ENCODE results near the gene OTUD5.
A peak's percentile ranks its signal among the peaks of the same experiment; 100 is the strongest.

OTUD5 gene

GRCh38 chrX:48920718-48921104, 36.7 kb downstream of the OTUD5 start:
- DNase-seq (ENCODE audit: extremely low spot score): no peak
- POLR2A ChIA-PET: interaction anchor here (0.6 kb wide), 2 partner anchors 14 to 19 kb away, joined by 3 to 5 read pairs; no protein-coding TSS in a partner anchor
- TF ChIP-seq CTCF (IDR thresholded peaks at IDR 0.05; ENCODE audit: control extremely low read depth, extremely low read depth, low read depth, missing control alignments): no peak
- CTCF ChIA-PET: interaction anchor here (0.7 to 0.8 kb wide), 2 partner anchors 20 to 25 kb away, joined by 4 read pairs; no protein-coding TSS in a partner anchor

GRCh38 chrX:48919947-48920717, 37.3 kb downstream of the OTUD5 start:
- TF ChIP-seq CTCF (IDR thresholded peaks at IDR 0.05; ENCODE audit: control extremely low read depth, extremely low read depth, low read depth, missing control alignments): no peak
- no peak for DNase-seq (ENCODE audit: extremely low spot score)
- ChIA-PET POLR2A (interaction anchor here (0.6 to 1.1 kb wide), 3 partner anchors 13 to 20 kb away, joined by 3 to 5 read pairs (median 3); no protein-coding TSS in a partner anchor), CTCF (interaction anchor here (0.7 to 1.0 kb wide), 3 partner anchors 17 to 26 kb away, joined by 4 read pairs; no protein-coding TSS in a partner anchor)

- POLR2A ChIA-PET: interaction anchor here (1.1 to 1.8 kb wide), 2 partner anchors 18 to 19 kb away, joined by 3 to 5 read pairs; no protein-coding TSS in a partner anchor
- no peak for TF ChIP-seq CTCF (IDR thresholded peaks at IDR 0.05; ENCODE audit: control extremely low read depth, extremely low read depth, low read depth, missing control alignments)
- CTCF ChIA-PET: interaction anchor here (1.0 kb wide), 1 partner anchor 17 kb away, joined by 4 read pairs; no protein-coding TSS in a partner anchor
- no peak for DNase-seq (ENCODE audit: extremely low spot score)
Observed at GRCh38 chrX:48919360-48919841, 38.0 kb downstream of the OTUD5 start.

- CTCF ChIA-PET: interaction anchor here (1.0 kb wide), 1 partner anchor 18 kb away, joined by 4 read pairs; no protein-coding TSS in a partner anchor
- peak; percentile 88 for DNase-seq (ENCODE audit: extremely low spot score)
- no peak for TF ChIP-seq CTCF (IDR thresholded peaks at IDR 0.05; ENCODE audit: control extremely low read depth, extremely low read depth, low read depth, missing control alignments)
- POLR2A ChIA-PET: interaction anchor here (1.1 to 1.8 kb wide), 2 partner anchors 18 to 20 kb away, joined by 3 to 5 read pairs; no protein-coding TSS in a partner anchor
Observed at GRCh38 chrX:48918643-48919340, 38.6 kb downstream of the OTUD5 start, which contains the start of gene PIM2. Gene PIM2 (minus strand): TSS chrX:48919024. CDS start chrX:48918834, 190 bp downstream.

- no peak for TF ChIP-seq CTCF (IDR thresholded peaks at IDR 0.05; ENCODE audit: control extremely low read depth, extremely low read depth, low read depth, missing control alignments)
- POLR2A ChIA-PET: interaction anchor here (1.8 kb wide), 1 partner anchor 21 kb away, joined by 5 read pairs; no protein-coding TSS in a partner anchor
- CTCF ChIA-PET: no interaction called here
- no peak for DNase-seq (ENCODE audit: extremely low spot score)
Observed at GRCh38 chrX:48918301-48918642, 39.1 kb downstream of the OTUD5 start.
